HG02852 (cell line): ENCODE results near the gene PRDX1.
"Not testable (repeated sequence)": the region's sequence is repeated elsewhere in the genome, so short reads cannot be mapped to it uniquely, and the experiment has no call there.

Experiments
- ATAC-seq: cut with Tn5 transposase; IDR thresholded peaks from one replicate; pipeline ENCODE4 v1.9.1; 2021; ENCODE audit warnings: mild to moderate bottlenecking, moderate library complexity; ENCODE audit not compliant: unreplicated experiment

The PRDX1 gene

GRCh38 chr1:45467353-45467752, 54.3 kb downstream of the PRDX1 start:
- not testable (repeated sequence) for ATAC-seq

DNA sequence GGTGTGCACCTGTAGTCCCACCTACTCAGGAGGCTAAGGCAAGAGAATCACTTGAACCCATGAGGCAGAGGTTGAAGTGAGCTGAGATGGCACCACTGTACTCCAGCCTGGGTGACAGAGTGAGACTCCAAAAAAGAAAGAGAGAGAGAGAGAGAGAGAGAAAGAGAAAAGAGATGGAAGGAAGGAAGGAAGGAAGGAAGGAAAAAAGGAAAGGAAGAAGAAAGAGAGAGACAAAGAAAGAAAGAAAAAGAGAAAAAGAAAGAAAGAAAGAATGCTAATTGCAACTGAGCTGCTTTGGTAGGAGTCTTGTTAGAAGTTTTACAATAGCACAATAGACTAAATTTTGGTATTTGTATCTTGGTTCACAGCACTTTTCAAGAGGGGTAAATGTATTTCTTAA, 56.4 kb downstream of the PRDX1 start:
- no peak for ATAC-seq
